H7 (cell line): ENCODE measurements around the gene SEC14L6. TPM values are rescaled to one million over a fixed set of nuclear protein-coding genes. Genes with fewer than 3 reads are reported as not detected.

Experiments
- DNase-seq: peaks from one replicate; pipeline ENCODE4 v3.0.0; 2012
- H3K27me3 ChIP-seq: 2 replicates; pipeline ENCODE4 v1.6.0; 2011; ENCODE audit warnings: mild to moderate bottlenecking, low read length; ENCODE audit not compliant: control insufficient read depth, insufficient read depth
- H3K36me3 ChIP-seq: replicated peaks from 2 replicates; pipeline ENCODE4 v1.5.1; 2011; ENCODE audit warnings: low read length; ENCODE audit not compliant: control insufficient read depth, insufficient read depth
- H3K4me3 ChIP-seq: 2 replicates; pipeline ENCODE4 v1.5.1; 2011; ENCODE audit warnings: low read depth, mild to moderate bottlenecking, control low read depth, low read length, moderate library complexity; ENCODE audit not compliant: insufficient read depth
- total RNA-seq: library from RNA; depleted of rRNA; stranded (reverse); fragments of >200 nt; shearing (Covaris generic); gene quantifications from 2 replicates; pipeline ENCODE4 v1.2.3, GENCODE V29; 2014; rRNA removed

SEC14L6 gene
- total RNA-seq, 1 experiment from 2014 or later, result 0.17 TPM

DNA sequence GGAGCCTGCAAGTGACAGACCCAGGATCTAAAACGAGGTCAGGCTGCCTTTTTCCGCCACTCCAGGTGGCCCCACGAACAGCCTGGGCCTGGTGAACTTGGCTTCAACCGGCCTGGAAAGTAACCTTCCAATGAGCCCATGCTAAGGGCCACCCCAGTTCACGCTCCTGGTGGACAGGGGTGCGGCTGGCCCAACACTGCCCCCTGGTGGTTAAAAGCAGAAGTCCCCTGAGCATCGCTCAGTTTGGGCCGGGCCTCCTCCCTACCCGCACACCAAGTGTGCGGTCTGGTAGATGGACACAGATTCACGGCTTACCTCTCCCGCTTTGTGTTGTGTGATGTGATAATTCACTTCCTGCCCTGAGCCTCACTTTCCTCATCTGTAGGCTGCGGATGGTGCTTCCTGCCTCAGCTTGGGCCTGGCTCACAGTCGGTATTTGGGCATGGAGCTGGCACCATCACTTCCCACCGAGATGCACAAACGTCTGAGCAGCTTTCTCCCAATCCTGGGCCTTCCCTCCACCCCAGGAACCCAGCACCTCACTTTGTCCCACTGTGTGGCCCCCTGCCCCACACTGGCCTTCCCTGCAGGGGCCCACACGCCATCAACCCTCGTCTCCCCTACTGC is 61.1 kb downstream of the SEC14L6 start:
- Histone ChIP-seq H3K36me3 (no peaks in the 10 kb centered on the region), H3K27me3 (no peaks in the 10 kb centered on the region), H3K4me3 (no peak overlapping the region)
- DNase-seq, result peak; percentile 98

DNA sequence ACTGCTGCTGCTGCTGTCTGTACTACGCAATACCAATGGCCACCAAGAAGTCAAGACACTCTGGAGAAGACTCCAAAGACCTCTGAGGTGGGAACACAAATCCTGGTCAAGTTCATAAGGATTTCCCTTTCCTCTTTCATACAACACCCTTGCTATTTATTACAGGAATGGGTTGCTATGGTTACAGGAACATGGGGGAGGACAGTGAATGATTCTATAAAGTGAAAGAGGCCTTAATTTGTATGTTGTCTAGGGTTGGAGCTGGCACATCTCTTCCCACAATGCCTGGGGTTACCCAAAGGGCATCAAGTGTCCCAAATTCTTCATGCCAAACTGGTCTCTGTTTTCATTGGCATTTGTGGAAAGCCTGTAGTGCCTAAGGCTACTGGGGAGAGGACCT is 63.4 kb downstream of the SEC14L6 start:
- no peak for DNase-seq
- Histone ChIP-seq H3K27me3 (no peaks in the 10 kb centered on the region), H3K36me3 (no peaks in the 10 kb centered on the region)

DNA sequence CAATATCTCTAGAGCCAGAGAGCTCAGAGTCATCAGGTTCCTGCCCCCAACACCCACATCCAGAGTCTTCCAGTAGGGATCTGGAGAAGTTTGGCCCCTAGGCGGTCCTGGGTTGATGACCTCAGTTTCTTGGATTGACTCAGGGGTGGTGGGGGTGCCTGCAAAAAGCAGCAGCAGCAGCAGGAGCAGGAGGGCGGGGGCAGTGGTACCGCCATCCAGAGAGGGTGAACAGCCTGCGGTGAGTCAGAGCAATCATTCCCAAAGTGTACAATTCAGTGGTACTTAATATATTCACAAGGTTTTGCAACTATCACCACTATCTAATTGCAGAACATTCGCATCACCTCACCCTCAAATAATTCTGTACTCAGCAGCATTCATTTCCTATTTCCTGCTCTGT is 64.8 kb downstream of the SEC14L6 start:
- no peak for DNase-seq
- no peaks in the 10 kb centered on the region for H3K36me3 ChIP-seq
- no peaks in the 10 kb centered on the region for H3K27me3 ChIP-seq
- no peak overlapping the region for H3K4me3 ChIP-seq

More for the DNA sequence above, 63.4 kb downstream of the SEC14L6 start:
- H3K4me3 ChIP-seq, result no peak overlapping the region

DNA sequence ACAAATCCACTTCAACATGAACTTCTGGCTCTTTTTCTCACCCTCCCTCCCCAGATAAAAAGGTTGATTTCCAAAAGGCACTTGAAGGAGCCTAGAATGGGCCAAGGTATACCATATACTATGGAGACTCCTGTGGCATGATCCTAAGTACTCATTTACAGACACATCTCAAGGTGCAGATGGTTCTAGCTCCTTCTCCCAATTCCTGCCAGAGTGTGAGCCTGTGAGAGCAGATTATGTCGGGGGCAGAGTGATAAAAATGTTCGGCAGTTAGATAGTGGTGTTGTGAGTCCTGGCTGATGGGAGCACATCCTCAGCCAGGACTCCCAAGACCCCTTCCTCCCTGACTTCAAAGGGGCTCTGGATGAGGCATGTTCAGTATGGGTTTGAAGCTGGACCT is 66.6 kb downstream of the SEC14L6 start:
- H3K4me3 ChIP-seq, result no peak overlapping the region
- no peaks in the 10 kb centered on the region for H3K36me3 ChIP-seq
- no peak for DNase-seq
- H3K27me3 ChIP-seq, result no peaks in the 10 kb centered on the region

DNA sequence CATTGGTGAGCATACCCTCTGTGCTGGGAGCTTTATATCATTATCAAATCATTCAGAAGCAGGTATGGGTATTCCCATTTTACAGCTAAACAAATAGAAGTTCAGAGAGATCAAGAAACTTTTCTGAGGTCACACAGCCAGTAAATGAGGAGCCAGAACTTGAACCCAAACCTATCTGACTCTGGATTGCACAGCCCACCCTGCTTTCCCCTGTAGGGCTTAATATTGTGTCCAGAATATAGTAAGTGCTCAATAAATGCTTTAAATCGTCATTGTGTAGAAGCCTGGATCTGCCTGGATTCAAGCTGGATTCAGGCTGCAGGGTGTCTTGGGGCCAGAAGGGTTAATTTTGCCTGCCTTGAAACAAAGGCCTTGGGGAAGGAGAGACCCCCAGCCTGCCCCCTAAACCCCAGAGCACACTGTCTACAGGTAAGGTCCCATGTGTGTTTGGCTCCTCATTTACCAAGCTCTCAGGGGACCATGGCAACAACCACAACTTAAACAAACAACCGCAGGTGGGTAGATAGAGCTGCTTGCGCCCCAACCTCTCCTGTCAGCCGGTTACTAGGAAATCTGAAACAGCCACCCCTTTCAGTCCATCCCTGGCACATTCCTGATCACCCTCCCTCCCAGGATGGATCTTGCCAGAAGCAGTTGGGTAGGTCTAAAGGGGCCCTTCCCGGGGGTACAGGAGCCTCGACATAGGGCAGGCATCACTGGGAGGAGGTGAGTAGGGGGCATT is 71.7 kb downstream of the SEC14L6 start:
- Histone ChIP-seq H3K36me3 (no peaks in the 10 kb centered on the region), H3K27me3 (no peaks in the 10 kb centered on the region), H3K4me3 (no peak overlapping the region)
- DNase-seq, result no peak

DNA sequence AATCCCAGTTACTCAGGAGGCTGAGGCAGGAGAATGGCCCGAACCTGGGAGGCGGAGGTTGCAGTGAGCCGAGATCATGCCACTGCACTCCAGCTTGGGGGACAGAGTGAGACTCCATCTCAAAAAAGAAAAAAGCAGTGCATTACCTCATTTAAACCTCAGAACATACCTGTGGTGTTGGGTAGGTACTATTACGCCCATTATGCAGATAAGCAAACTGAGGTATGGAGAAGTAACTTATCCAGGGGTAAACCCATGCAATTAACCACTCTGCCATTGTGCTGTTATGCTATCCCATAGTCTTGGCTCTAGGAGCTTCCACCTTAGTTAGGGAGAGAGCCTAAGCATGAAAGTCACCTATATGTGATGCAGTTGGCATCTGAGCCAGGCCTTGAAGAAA is 72.4 kb downstream of the SEC14L6 start:
- Histone ChIP-seq H3K36me3 (no peaks in the 10 kb centered on the region), H3K27me3 (no peaks in the 10 kb centered on the region), H3K4me3 (no peak overlapping the region)
- DNase-seq, result no peak

DNA sequence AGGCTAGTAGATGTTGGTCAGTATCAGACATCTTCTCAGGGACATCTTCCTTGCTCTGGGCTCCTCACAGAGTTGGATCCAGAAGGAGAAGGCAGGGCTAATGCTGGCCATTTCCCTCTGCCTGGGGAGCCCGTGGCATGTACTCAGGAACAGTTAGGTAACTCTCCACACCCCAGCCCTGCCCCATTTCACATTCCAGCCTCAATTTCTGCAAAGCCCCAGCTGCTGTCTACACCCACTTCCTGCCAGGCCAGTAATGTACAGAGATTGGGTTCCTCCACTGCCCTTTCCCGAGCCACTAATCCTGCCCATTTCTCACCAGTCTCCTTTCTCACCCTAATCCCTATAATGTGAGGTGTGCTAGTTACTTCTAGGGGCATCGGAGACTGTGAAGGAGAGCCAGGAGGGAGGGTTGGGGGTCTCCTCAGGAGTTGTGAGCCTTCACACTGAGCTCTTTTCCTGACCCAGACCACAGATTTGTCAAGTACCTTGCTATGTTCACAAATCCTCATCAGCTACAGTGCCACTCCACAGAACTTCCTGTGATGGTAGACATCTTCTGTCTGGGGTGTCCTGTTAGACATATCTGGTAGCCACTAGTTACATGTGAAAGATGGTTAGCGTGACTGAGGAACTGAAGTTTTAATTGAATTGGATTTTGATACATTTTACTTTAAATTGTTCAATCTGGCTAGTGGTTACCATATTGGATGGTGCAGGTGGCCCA is 73.4 kb downstream of the SEC14L6 start:
- no peak for DNase-seq
- no peak overlapping the region for H3K4me3 ChIP-seq
- H3K27me3 ChIP-seq, result no peaks in the 10 kb centered on the region
- H3K36me3 ChIP-seq, result no peaks in the 10 kb centered on the region

Other genes with a start within 250 kb of the SEC14L6 start
- 12.0 and 12.6 TPM in 2 replicates for gene TBC1D10A, start 219.8 kb downstream of the SEC14L6 start, total RNA-seq
- gene SF3A1, start 189.8 kb downstream of the SEC14L6 start, total RNA-seq, result 70.1 and 97.1 TPM in 2 replicates
- 4.7 and 6.1 TPM in 2 replicates for gene CCDC157, start 189.7 kb downstream of the SEC14L6 start, total RNA-seq
- gene RNF215, start 159.3 kb downstream of the SEC14L6 start, total RNA-seq, result 24.7 and 26.6 TPM in 2 replicates
- 1.7 and 4.2 TPM in 2 replicates for gene SEC14L2, start 149.7 kb downstream of the SEC14L6 start, total RNA-seq
- gene MTFP1, start 121.0 kb downstream of the SEC14L6 start, total RNA-seq, result 96.3 and 117 TPM in 2 replicates
- not detected in 2 replicates for gene SEC14L3, start 74.7 kb downstream of the SEC14L6 start, total RNA-seq
- gene SEC14L4, start 41.0 kb downstream of the SEC14L6 start, total RNA-seq, result not detected in 2 replicates
- gene GAL3ST1, start 27.9 kb upstream of the SEC14L6 start, total RNA-seq, result 8.4 and 11.9 TPM in 2 replicates
- gene PES1, start 45.2 kb upstream of the SEC14L6 start, total RNA-seq, result 86.2 and 111 TPM in 2 replicates
- gene TCN2, start 60.4 kb upstream of the SEC14L6 start, total RNA-seq, result 35.6 and 40.3 TPM in 2 replicates
- gene SLC35E4, start 89.0 kb upstream of the SEC14L6 start, total RNA-seq, result 5.1 and 6.5 TPM in 2 replicates
- gene DUSP18, start 121.1 kb upstream of the SEC14L6 start, total RNA-seq, result 1.8 and 2.6 TPM in 2 replicates
- 3.4 and 4.7 TPM in 2 replicates for gene OSBP2, start 148.1 kb upstream of the SEC14L6 start, total RNA-seq